OCI-LY7 (cell line): Measurements from ENCODE around the gene NPLOC4.

Experiments used
- CTCF ChIP-seq: fragments of 200-600 bp; sonication (generic); conservative IDR thresholded peaks from 2 replicates; pipeline ENCODE4 v1.5.1; 2014; ENCODE audit warnings: mild to moderate bottlenecking, antibody characterized with exemption, low read length, moderate library complexity, mixed read lengths
- EZH2phosphoT487 ChIP-seq: fragments of 200-600 bp; sonication (generic); IDR thresholded peaks from 2 replicates; pipeline ENCODE4 v1.6.1; 2018; ENCODE audit warnings: low read depth, borderline replicate concordance, mild to moderate bottlenecking, mixed run types, antibody characterized with exemption, low read length, moderate library complexity, mixed read lengths

DNA sequence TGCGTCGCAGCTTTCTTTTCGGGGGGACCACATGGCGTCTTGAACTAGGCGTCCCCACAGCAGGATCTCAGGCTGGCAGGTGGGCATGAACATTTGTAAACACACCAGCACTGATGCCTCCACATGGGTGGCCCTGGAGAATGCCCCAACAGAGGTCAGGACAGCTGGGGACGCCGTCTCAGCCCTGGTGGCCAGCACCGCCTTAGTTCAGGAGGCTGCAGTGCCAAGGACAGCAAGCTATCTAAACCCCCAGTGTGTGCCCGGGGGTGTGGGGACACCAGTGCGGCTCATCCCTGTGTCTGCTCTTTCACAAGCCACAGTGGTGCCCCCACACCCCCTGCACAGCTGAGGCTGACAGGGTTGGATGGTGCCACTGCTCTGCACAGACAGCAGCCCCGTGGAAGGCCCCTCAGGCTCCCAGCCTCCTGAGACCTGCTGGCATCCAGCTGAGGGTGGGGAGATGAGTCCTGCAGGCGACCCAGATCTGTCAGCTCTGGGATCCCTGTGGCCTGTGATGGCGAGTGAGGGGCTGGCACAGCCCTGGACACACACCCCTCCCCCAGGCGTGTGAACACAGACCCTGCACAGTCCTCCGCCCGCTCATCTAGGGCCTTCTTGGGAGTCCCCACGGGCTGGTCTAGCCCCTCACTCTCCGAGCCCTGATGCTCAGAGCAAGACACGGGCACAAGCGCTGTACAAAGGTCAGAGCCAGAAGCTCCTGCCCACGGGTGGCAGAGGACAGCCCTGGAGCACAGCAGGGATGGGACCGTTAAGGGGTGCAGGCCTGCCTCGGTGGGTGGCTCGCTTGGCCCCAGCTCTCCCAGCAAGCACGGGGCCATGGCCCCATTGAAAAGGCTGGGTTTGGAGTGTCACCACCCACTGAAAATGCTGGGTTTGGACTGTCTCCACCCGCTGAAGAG lies 98.0 kb downstream of the NPLOC4 start:
- TF ChIP-seq CTCF (no peak), EZH2phosphoT487 (no peak)
